ENCODE measurements around the gene FBXW7.

FBXW7 gene

DNA sequence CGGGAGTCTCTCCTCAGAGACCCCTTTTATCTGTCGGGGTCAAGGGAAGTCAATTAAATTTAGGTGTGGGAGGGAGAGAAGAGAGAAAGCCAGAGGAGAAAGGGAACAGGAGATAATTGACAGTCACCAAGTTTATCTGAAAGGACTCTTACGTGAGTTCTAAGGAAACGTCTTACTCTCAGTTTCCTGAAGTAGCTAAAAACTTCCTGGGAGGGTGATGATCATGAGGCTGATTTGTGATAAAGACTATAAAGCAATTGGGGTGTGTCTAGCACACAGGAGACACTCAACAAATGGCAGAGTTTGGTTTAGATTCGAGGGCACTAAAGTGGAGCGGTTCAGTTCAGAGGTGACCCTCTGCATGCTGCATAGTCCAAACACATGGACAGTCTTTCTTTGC lies 254.1 kb downstream of the FBXW7 start:
- DNase-seq (ENCODE audit: low read depth): no peak

DNA sequence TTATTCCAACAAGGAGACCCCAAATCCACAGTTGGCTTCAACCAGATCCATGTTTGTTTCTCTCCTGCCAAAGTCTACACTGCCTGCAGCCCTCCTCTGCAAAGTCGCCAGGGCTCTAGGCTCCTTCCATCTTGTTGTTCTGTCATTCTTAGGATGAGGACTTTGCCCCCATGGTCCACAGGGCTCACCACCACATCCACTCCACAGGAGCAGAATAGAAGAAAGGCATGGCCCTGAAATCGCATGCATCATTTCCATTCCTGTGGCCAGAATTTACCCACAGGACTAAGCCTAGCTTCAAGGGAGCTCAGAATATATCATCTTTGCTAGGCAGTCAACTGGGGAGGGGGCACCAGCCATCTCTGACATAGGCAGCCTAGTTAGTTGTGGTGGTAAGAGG lies 254.7 kb downstream of the FBXW7 start:
- no peak for DNase-seq (ENCODE audit: low read depth)

DNA sequence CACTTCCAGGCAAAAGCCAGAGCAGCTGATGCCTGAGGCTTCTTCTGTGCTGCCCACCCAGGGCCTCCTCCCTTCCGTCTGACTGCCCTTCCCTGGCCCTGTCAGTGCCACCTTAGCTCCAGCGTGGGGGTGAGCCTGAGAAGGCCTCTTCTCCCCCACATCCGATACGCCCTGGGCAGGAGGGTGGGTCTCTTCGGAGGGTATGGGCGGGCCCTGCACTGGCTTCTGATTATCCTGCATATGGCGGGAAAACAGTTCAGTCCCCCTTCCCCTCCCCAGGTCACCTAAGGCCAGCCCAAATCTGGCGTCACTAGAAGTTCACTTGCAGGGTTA lies 256.7 kb downstream of the FBXW7 start:
- DNase-seq (ENCODE audit: low read depth): no peak

DNA sequence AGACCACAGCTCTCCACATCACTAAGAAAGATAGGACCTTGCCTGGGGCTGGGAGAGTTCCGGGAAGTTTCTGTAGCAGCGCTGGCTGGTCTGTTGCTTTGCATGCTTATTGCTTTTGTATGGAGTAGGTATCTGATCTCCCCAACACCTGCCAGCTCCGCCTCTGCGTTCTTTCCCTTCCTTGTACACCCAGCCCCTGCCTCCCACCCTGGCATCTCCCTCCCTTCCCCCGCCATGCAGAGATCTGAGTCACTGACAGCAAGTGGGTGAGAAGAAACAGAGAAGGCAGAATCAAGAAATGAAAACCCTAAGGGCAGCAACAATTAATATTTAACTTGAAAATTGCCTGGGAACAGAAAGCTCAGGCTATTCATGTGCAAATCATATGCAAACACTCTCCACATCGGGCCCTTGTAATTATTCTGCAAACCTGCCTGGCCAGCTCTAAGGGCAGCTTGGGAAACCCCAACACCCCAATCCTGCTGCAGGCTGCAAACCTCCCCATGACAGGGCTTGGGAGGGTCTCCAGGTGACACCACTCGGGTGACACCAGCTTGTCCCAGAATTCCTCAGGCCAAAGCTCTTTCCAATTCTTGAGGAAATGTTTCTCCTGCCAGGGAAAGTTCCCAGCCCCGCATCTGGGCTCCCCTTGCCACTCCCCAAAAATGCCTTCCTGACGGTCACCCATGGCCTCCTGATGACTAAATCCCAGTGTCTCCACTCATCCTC lies 257.2 kb downstream of the FBXW7 start:
- no peak for DNase-seq (ENCODE audit: low read depth)

DNA sequence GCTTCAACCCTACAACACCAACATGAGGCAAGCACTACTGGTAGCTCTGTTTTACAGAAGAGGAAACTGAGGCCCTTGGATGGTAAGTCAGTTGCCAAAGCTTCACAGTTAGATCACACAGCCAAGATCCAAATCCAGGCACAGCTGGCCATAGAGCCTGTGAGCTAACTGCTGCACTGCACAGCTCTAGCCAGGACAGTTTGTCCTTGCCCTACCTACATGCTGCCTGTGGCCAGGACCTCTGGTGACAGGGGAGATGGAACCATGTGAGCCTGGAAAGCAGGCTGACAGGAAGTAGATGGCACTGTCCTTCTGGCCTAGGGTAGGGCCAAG lies 257.8 kb downstream of the FBXW7 start:
- DNase-seq (ENCODE audit: low read depth): no peak

DNA sequence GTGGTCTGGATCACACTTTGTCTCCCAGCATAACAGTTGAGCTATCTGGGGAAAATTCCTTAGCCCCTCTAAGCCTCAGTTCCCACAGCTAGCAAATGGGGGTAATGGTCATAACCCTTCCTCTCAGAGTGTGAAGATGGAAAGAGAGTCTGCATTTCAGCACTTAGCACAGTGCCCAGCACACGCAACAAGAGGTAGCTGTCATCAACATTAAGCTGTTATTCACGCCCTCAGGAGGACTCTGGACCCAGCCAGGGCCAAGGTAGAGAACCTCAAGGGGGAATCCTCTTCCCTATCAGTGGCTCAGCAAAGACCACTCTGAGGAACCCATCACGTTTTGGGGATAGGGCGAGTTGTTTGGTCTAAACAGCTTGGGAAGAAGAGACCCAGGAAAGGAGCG lies 258.6 kb downstream of the FBXW7 start:
- DNase-seq (ENCODE audit: low read depth): no peak

DNA sequence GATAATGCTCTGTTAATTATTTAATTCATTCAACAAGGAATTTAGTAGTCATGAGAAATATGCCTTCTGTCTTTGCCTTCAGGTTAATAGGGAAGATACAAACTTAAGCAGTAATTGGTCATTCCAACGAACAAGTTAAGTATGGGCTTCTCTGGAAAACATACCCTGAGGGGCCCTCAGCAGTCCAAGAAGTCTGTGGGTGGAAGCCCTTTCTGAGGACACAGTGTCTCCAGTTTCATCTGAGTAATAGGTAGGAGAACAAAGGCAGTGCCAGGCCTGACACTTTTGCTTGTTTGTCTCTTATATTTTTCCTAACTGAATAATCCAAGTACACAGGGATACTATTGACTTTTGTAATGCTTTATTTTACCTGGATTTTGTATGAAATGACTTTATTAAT lies 262.5 kb downstream of the FBXW7 start:
- no peak for DNase-seq (ENCODE audit: low read depth)
